Nephron (organoid): ENCODE results near the gene MSI2.
A peak's percentile ranks its signal among the peaks of the same experiment; 100 is the strongest.

Experiments used
- H3K27ac Mint-ChIP-seq, 3 experiments: 2 replicates each; pipeline ENCODE4 v1.8.0; 2020; ENCODE audit warnings: mixed read lengths in 3 of 3, mild to moderate bottlenecking in 2 of 3, moderate library complexity in 1 of 3
- H3K27me3 Mint-ChIP-seq: 2 replicates; pipeline ENCODE4 v1.8.0; 2021; ENCODE audit warnings: low read depth, mild to moderate bottlenecking, moderate library complexity, mixed read lengths
- H3K36me3 Mint-ChIP-seq: 2 replicates; pipeline ENCODE4 v1.8.0; 2020; ENCODE audit warnings: low read depth, mixed read lengths
- H3K4me1 Mint-ChIP-seq: 2 replicates; pipeline ENCODE4 v1.8.0; 2020; ENCODE audit warnings: mixed read lengths
- H3K4me3 Mint-ChIP-seq, 3 experiments: 2 replicates each; pipeline ENCODE4 v1.8.0; 2020; ENCODE audit warnings: mild to moderate bottlenecking in 3 of 3, mixed read lengths in 3 of 3, moderate library complexity in 2 of 3
- H3K9me3 Mint-ChIP-seq: 2 replicates; pipeline ENCODE4 v1.8.0; 2020; ENCODE audit warnings: mixed read lengths
- TF ChIP-seq, protein P1 (sequence below), 3 experiments: fragments of 200-600 bp; sonication (generic); IDR thresholded peaks; one replicate each; pipeline ENCODE4 v1.5.0; 2021; ENCODE audit warnings: antibody characterized with exemption in 3 of 3; ENCODE audit not compliant: unreplicated experiment in 3 of 3

The MSI2 gene

DNA sequence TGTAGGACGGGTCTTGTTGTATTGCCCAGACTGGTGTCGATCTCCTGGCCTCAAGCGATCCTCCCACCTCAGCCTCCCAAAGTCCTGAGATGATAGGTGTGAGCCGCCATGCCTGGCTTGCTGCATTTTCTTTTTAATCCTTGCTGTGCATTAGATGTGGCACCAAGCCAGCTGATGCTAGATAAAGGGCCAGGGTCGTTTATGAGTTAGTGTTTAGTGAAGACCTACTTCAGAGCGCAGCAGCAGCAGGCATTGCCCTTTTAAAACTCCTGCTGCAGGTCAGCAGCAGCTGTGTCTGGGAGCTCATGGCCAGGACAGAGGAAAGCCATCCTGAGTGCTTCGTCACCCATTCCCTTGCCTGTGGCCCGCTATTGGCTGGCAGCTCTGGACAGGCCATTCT, 251.5 kb downstream of the MSI2 start:
- H3K27me3 Mint-ChIP-seq = peaks cover 21% of the 10 kb centered on the region
- peak overlapping the region in 2 of 3 experiments; percentile 5 to 19 for H3K4me3 Mint-ChIP-seq
- TF ChIP-seq, protein P1, sequence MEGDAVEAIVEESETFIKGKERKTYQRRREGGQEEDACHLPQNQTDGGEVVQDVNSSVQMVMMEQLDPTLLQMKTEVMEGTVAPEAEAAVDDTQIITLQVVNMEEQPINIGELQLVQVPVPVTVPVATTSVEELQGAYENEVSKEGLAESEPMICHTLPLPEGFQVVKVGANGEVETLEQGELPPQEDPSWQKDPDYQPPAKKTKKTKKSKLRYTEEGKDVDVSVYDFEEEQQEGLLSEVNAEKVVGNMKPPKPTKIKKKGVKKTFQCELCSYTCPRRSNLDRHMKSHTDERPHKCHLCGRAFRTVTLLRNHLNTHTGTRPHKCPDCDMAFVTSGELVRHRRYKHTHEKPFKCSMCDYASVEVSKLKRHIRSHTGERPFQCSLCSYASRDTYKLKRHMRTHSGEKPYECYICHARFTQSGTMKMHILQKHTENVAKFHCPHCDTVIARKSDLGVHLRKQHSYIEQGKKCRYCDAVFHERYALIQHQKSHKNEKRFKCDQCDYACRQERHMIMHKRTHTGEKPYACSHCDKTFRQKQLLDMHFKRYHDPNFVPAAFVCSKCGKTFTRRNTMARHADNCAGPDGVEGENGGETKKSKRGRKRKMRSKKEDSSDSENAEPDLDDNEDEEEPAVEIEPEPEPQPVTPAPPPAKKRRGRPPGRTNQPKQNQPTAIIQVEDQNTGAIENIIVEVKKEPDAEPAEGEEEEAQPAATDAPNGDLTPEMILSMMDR (IDR thresholded peaks at IDR 0.05; ENCODE audit: unreplicated experiment in 3 of 3) = no peak
- H3K9me3 Mint-ChIP-seq = no peaks in the 10 kb centered on the region
- no peaks in the 10 kb centered on the region for H3K36me3 Mint-ChIP-seq
- H3K27ac Mint-ChIP-seq = no peak overlapping the region
- peaks cover 25% of the 10 kb centered on the region for H3K4me1 Mint-ChIP-seq

DNA sequence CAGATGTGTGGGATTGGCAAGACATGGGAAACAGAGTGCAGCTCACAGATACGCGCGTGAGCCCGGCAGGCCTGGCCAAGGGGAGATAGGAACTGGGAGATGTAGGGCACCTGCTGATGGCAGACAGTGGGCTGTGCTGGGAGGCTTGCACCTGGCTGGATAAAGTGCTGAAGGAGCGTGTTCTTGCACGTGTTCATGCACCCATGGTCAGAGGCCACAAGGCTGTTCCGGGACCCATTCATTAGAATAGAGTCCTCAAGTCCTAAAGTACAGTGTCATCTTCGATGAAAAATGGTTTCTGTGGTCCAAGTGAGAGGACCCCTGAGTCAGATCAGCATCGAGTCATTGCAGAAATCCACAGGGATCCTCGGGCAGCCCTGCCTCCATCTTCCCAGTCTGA, 252.3 kb downstream of the MSI2 start:
- H3K4me3 Mint-ChIP-seq = no peak overlapping the region
- H3K4me1 Mint-ChIP-seq = peaks cover 24% of the 10 kb centered on the region
- no peaks in the 10 kb centered on the region for H3K9me3 Mint-ChIP-seq
- no peak overlapping the region for H3K27ac Mint-ChIP-seq
- TF ChIP-seq, protein P1 (IDR thresholded peaks at IDR 0.05; ENCODE audit: unreplicated experiment in 3 of 3) = no peak
- H3K27me3 Mint-ChIP-seq = peaks cover 25% of the 10 kb centered on the region
- no peaks in the 10 kb centered on the region for H3K36me3 Mint-ChIP-seq

DNA sequence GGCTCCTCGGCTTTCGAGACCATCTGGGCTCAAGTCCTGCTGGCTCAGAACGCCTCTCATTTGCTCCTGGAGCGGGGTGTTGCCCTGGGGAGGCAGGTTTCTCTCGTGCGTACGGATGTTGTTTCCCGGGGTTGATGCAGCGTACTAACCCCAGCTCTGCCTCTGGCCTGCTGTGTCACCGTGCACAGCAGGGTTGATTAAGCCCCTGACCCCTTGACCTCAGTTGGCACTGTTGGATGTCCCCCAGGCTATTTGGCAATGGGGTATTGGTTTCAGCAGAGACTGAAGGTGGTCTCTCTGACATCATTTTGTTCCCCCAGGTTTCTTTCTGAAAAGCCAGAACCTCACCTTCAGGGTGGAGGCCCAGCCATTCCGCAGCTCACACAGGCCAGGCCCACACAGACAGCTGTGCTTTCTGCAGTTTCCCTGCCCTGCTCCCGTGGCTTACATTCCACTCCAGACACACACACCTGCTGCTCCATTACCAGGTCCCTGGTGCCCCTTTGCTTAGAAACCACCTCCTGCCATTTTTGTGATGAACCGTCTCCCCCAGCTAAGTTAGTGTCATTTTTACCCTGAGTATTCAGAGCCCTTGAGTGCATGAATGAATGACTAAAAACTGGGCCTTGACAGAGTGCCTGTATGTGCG, 255.3 kb downstream of the MSI2 start:
- Mint-ChIP-seq H3K4me1 (peaks cover 26% of the 10 kb centered on the region), H3K27ac (peak overlapping the region in 2 of 3 experiments; percentile 50 to 61), H3K9me3 (no peaks in the 10 kb centered on the region), H3K36me3 (peaks cover 3% of the 10 kb centered on the region), H3K27me3 (peaks cover 24% of the 10 kb centered on the region), H3K4me3 (no peak overlapping the region)
- TF ChIP-seq, protein P1 (IDR thresholded peaks at IDR 0.05; ENCODE audit: unreplicated experiment in 3 of 3) = no peak

DNA sequence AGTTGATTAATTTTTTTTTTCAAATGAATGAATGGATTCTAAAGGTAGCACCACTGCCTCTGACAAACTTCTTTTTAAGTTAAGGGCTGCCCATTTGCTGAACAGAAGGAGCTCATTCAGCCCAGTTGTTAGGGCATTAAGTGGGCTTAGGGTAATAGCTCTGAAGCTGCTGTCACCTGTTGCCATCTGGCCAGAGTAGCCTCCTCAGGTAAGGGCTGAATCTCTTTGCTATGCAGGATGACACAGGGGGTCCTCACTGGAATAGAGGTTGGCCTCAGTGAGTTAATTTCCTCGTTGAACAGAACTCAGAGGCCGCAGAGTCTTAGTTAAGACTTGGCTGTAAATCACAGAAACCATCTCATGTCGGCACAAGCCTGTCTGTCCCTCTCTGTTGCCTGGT, 255.9 kb downstream of the MSI2 start:
- H3K9me3 Mint-ChIP-seq = no peaks in the 10 kb centered on the region
- peaks cover 3% of the 10 kb centered on the region for H3K36me3 Mint-ChIP-seq
- TF ChIP-seq, protein P1 (IDR thresholded peaks at IDR 0.05; ENCODE audit: unreplicated experiment in 3 of 3) = no peak
- H3K4me1 Mint-ChIP-seq = peaks cover 33% of the 10 kb centered on the region
- H3K27ac Mint-ChIP-seq = peak overlapping the region in 2 of 3 experiments; percentile 68 to 72
- H3K27me3 Mint-ChIP-seq = peaks cover 29% of the 10 kb centered on the region
- H3K4me3 Mint-ChIP-seq = no peak overlapping the region

DNA sequence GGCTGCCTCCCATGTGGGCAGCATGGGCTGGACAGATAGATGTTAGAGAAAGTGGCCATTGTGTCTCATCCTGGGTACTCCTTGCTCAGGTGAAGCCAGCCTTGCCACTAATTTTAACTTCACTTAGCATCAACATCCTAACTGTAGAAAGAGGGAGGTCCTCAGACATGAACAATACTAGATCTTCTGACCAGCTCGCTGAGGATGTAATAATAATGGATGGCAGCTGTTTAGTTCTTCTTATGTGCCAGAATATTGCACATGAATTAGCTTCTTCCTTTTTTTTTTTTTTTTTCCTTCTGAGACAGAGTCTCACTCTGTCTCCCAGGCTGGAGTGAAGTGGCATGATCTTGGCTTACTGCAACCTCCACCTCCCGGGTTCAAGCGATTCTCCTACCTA, 256.4 kb downstream of the MSI2 start:
- peaks cover 3% of the 10 kb centered on the region for H3K36me3 Mint-ChIP-seq
- peaks cover 37% of the 10 kb centered on the region for H3K4me1 Mint-ChIP-seq
- peak overlapping the region in 2 of 3 experiments; percentile 68 to 72 for H3K27ac Mint-ChIP-seq
- H3K9me3 Mint-ChIP-seq = no peaks in the 10 kb centered on the region
- TF ChIP-seq, protein P1 (IDR thresholded peaks at IDR 0.05; ENCODE audit: unreplicated experiment in 3 of 3) = no peak
- H3K4me3 Mint-ChIP-seq = no peak overlapping the region
- H3K27me3 Mint-ChIP-seq = peaks cover 31% of the 10 kb centered on the region

DNA sequence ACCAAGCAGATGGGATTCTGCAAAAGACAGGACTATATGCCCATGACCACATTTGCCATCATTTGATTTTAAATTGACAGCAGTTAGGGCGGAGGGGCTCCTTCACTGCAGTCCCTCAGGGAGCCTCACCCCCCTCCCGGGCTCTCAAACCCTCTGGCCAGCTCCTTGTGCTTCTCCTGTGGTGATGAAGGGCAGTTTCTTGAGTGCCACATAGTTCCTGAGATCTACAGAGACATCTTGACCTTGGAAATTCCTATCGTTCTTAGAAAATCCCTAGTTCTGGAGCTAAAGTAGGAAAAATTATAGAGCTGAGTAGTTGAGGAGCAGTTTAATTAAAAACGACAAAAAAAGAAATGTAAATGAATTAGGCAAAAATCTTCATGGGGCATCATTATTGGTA, 257.2 kb downstream of the MSI2 start:
- peaks cover 3% of the 10 kb centered on the region for H3K36me3 Mint-ChIP-seq
- peaks cover 33% of the 10 kb centered on the region for H3K27me3 Mint-ChIP-seq
- no peaks in the 10 kb centered on the region for H3K9me3 Mint-ChIP-seq
- H3K27ac Mint-ChIP-seq = peak overlapping the region; percentile 7 to 58 (median 45)
- H3K4me3 Mint-ChIP-seq = no peak overlapping the region
- peaks cover 46% of the 10 kb centered on the region for H3K4me1 Mint-ChIP-seq
- TF ChIP-seq, protein P1 (IDR thresholded peaks at IDR 0.05; ENCODE audit: unreplicated experiment in 3 of 3) = no peak
